ENCODE measurements around the gene TBXT.

The TBXT gene

GRCh38 chr6:166167801-166168615 is at the start of gene TBXT:
TSS of gene TBXT (minus strand) at chr6:166167851. CDS start at chr6:166167591, 260 bp downstream.
- Mint-ChIP-seq H3K27ac (peak within 1 kb of the TSS; percentile 1), H3K4me3 (peak within 1 kb of the TSS; percentile 61), H3K9me3 (no peaks in the 10 kb centered on the region), H3K4me1 (peaks cover 10% of the 10 kb centered on the region), H3K36me3 (peaks cover 1% of the 10 kb centered on the region), H3K27me3 (peaks cover 75% of the 10 kb centered on the region)
- DNase-seq, result peak; percentile 32
- CTCF ChIA-PET, result no interaction called here

- CTCF ChIA-PET, result no interaction called here
- H3K9me3 Mint-ChIP-seq, result no peaks in the 10 kb centered on the region
- H3K27me3 Mint-ChIP-seq, result peaks cover 37% of the 10 kb centered on the region
- DNase-seq, result no peak
- no peak overlapping the region for H3K27ac Mint-ChIP-seq
- peaks cover 4% of the 10 kb centered on the region for H3K4me1 Mint-ChIP-seq
- H3K4me3 Mint-ChIP-seq, result no peak overlapping the region
- H3K36me3 Mint-ChIP-seq, result no peaks in the 10 kb centered on the region
These were observed 39.6 kb upstream of the TBXT start for GRCh38 chr6:166207284-166207561.

GRCh38 chr6:166206510-166207283 is 39.0 kb upstream of the TBXT start:
- CTCF ChIA-PET, result no interaction called here

GRCh38 chr6:166206066-166206465 is 38.4 kb upstream of the TBXT start:
- Mint-ChIP-seq H3K27me3 (peaks cover 41% of the 10 kb centered on the region), H3K27ac (no peak overlapping the region), H3K4me1 (peaks cover 4% of the 10 kb centered on the region), H3K36me3 (no peaks in the 10 kb centered on the region), H3K9me3 (no peaks in the 10 kb centered on the region), H3K4me3 (no peak overlapping the region)
- DNase-seq, result no peak
- CTCF ChIA-PET, result no interaction called here

More at GRCh38 chr6:166206510-166207283, 39.0 kb upstream of the TBXT start:
- H3K4me3 Mint-ChIP-seq, result no peak overlapping the region
- no peaks in the 10 kb centered on the region for H3K36me3 Mint-ChIP-seq
- H3K9me3 Mint-ChIP-seq, result no peaks in the 10 kb centered on the region
- H3K27ac Mint-ChIP-seq, result no peak overlapping the region
- peaks cover 42% of the 10 kb centered on the region for H3K27me3 Mint-ChIP-seq
- H3K4me1 Mint-ChIP-seq, result peaks cover 4% of the 10 kb centered on the region
- no peak for DNase-seq

- H3K4me1 Mint-ChIP-seq, result peaks cover 4% of the 10 kb centered on the region
- H3K27me3 Mint-ChIP-seq, result peaks cover 40% of the 10 kb centered on the region
- H3K4me3 Mint-ChIP-seq, result no peak overlapping the region
- H3K36me3 Mint-ChIP-seq, result no peaks in the 10 kb centered on the region
- no peak for DNase-seq
- no peak overlapping the region for H3K27ac Mint-ChIP-seq
- CTCF ChIA-PET, result no interaction called here
- H3K9me3 Mint-ChIP-seq, result no peaks in the 10 kb centered on the region
These were observed 37.4 kb upstream of the TBXT start for GRCh38 chr6:166204852-166205650.

- no peak for DNase-seq
- CTCF ChIA-PET, result no interaction called here
- Mint-ChIP-seq H3K9me3 (no peaks in the 10 kb centered on the region), H3K36me3 (no peaks in the 10 kb centered on the region), H3K27ac (no peak overlapping the region), H3K4me3 (no peak overlapping the region), H3K4me1 (peaks cover 4% of the 10 kb centered on the region), H3K27me3 (peaks cover 40% of the 10 kb centered on the region)
These were observed 36.1 kb upstream of the TBXT start for GRCh38 chr6:166203641-166204222.

GRCh38 chr6:166203003-166203640 is 35.5 kb upstream of the TBXT start:
- Mint-ChIP-seq H3K27ac (no peak overlapping the region), H3K9me3 (no peaks in the 10 kb centered on the region), H3K4me3 (no peak overlapping the region), H3K4me1 (peaks cover 4% of the 10 kb centered on the region), H3K36me3 (no peaks in the 10 kb centered on the region), H3K27me3 (peaks cover 37% of the 10 kb centered on the region)
- no peak for DNase-seq
- CTCF ChIA-PET, result no interaction called here

GRCh38 chr6:166202321-166202733 is 34.7 kb upstream of the TBXT start:
- no peak for DNase-seq
- Mint-ChIP-seq H3K4me1 (peaks cover 4% of the 10 kb centered on the region), H3K9me3 (no peaks in the 10 kb centered on the region), H3K27ac (no peak overlapping the region), H3K36me3 (no peaks in the 10 kb centered on the region), H3K4me3 (no peak overlapping the region), H3K27me3 (peaks cover 41% of the 10 kb centered on the region)
- CTCF ChIA-PET, result no interaction called here

GRCh38 chr6:166201878-166202277 is 34.2 kb upstream of the TBXT start:
- CTCF ChIA-PET, result no interaction called here
- Mint-ChIP-seq H3K9me3 (no peaks in the 10 kb centered on the region), H3K36me3 (no peaks in the 10 kb centered on the region), H3K27me3 (peaks cover 45% of the 10 kb centered on the region), H3K27ac (no peak overlapping the region), H3K4me1 (peaks cover 1% of the 10 kb centered on the region), H3K4me3 (no peak overlapping the region)
- no peak for DNase-seq

GRCh38 chr6:166197361-166197760 is 29.7 kb upstream of the TBXT start:
- Mint-ChIP-seq H3K4me1 (no peaks in the 10 kb centered on the region), H3K4me3 (no peak overlapping the region), H3K9me3 (no peaks in the 10 kb centered on the region), H3K36me3 (no peaks in the 10 kb centered on the region), H3K27ac (no peak overlapping the region), H3K27me3 (peaks cover 39% of the 10 kb centered on the region)
- CTCF ChIA-PET, result no interaction called here
- DNase-seq, result no peak

GRCh38 chr6:166195860-166196238 is 28.2 kb upstream of the TBXT start:
- DNase-seq, result no peak
- Mint-ChIP-seq H3K4me1 (no peaks in the 10 kb centered on the region), H3K9me3 (no peaks in the 10 kb centered on the region), H3K36me3 (no peaks in the 10 kb centered on the region), H3K27ac (no peak overlapping the region), H3K27me3 (peaks cover 36% of the 10 kb centered on the region), H3K4me3 (no peak overlapping the region)
- CTCF ChIA-PET, result no interaction called here

- no peak overlapping the region for H3K27ac Mint-ChIP-seq
- peaks cover 36% of the 10 kb centered on the region for H3K27me3 Mint-ChIP-seq
- DNase-seq, result no peak
- no peaks in the 10 kb centered on the region for H3K36me3 Mint-ChIP-seq
- H3K4me3 Mint-ChIP-seq, result no peak overlapping the region
- H3K9me3 Mint-ChIP-seq, result no peaks in the 10 kb centered on the region
- H3K4me1 Mint-ChIP-seq, result no peaks in the 10 kb centered on the region
- CTCF ChIA-PET, result no interaction called here
These were observed 27.5 kb upstream of the TBXT start for GRCh38 chr6:166194914-166195859.

GRCh38 chr6:166192557-166192956 is 24.9 kb upstream of the TBXT start:
- CTCF ChIA-PET, result no interaction called here
- no peak overlapping the region for H3K4me3 Mint-ChIP-seq

More at GRCh38 chr6:166192557-166192956, 24.9 kb upstream of the TBXT start:
- H3K27ac Mint-ChIP-seq, result no peak overlapping the region
- peaks cover 33% of the 10 kb centered on the region for H3K27me3 Mint-ChIP-seq
- no peak for DNase-seq
- H3K4me1 Mint-ChIP-seq, result no peaks in the 10 kb centered on the region
- no peaks in the 10 kb centered on the region for H3K9me3 Mint-ChIP-seq
- H3K36me3 Mint-ChIP-seq, result no peaks in the 10 kb centered on the region
